ENCODE measurements around the gene NOP10.

DNA sequence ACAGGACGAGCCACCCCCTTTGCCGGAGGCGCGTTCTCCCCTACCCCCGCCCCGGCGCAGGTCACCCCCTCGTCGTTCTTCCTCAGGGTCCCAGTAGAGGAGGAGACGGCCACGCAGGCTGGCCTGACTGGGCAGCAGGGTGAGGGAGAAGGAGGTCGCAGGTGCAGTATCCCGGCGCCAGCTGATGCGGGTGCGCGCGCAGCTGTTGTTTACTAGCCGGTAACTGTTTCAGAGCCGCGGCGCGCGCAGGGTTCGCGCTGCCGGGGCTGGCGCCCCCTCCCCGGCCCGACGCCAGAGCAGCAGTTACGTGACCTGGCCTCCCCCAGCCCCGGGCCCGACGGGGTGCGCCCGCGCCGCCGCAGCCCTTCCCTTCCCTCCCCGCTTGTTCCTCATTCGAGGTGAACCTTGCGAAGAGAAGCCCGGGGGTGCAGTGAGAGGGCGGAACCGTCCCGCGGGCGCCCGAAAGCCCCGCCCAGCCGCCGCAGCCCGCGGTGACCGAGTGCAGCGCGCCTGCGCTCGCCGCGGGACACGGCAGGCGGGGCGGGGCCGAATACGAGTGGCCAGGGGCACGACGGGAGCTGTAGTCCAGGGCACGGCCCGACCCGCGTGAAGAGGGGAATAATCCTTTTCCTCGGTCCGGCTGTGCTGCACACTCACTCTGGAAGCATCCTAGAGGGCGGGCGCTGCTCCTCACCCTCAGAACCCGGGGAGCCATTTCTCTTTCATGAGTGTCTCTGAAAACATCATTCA, 5.2 kb downstream of the NOP10 start, which contains the start of gene SLC12A6:
- TF ChIP-seq, protein P1, sequence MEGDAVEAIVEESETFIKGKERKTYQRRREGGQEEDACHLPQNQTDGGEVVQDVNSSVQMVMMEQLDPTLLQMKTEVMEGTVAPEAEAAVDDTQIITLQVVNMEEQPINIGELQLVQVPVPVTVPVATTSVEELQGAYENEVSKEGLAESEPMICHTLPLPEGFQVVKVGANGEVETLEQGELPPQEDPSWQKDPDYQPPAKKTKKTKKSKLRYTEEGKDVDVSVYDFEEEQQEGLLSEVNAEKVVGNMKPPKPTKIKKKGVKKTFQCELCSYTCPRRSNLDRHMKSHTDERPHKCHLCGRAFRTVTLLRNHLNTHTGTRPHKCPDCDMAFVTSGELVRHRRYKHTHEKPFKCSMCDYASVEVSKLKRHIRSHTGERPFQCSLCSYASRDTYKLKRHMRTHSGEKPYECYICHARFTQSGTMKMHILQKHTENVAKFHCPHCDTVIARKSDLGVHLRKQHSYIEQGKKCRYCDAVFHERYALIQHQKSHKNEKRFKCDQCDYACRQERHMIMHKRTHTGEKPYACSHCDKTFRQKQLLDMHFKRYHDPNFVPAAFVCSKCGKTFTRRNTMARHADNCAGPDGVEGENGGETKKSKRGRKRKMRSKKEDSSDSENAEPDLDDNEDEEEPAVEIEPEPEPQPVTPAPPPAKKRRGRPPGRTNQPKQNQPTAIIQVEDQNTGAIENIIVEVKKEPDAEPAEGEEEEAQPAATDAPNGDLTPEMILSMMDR (optimal IDR thresholded peaks at IDR 0.05 in 1 of 3, IDR thresholded peaks at IDR 0.05 in 1 of 3, conservative IDR thresholded peaks at IDR 0.05 in 1 of 3; ENCODE audit: extremely low read depth in 1 of 3, insufficient read depth in 2 of 3, low read length in 3 of 3): no peak
- no peak for TF ChIP-seq EZH2 (IDR thresholded peaks at IDR 0.05; ENCODE audit: low read length)

All from keratinocyte (primary cell).